ENCODE data around the gene MAFG. TPM values are rescaled to one million over a fixed set of nuclear protein-coding genes. Genes with fewer than 3 reads are reported as not detected.

The MAFG gene
- total RNA-seq, 2 donors from 2014 or later, result 20.9 to 25.1 TPM

Other genes with a start within 250 kb of the MAFG start
- gene ARL16, start 243.9 kb downstream of the MAFG start, total RNA-seq, result 10 to 100 TPM; 12.2 to 22.3 TPM
- gene HGS, start 243.7 kb downstream of the MAFG start, total RNA-seq, result 10 to 100 TPM; 42.3 to 52.6 TPM
- gene MRPL12, start 224.4 kb downstream of the MAFG start, total RNA-seq, result 100 to 1,000 TPM; 133 TPM
- gene SLC25A10, start 215.5 kb downstream of the MAFG start, total RNA-seq, result 10 to 100 TPM; 10.1 to 11.8 TPM
- gene GCGR, start 123.6 kb downstream of the MAFG start, total RNA-seq, result not detected
- 10 to 100 TPM; 83.9 to 98.0 TPM for gene MCRIP1, start 94.4 kb downstream of the MAFG start, total RNA-seq
- gene PPP1R27, start 92.7 kb downstream of the MAFG start, total RNA-seq, result not detected
- gene P4HB, start 67.2 kb downstream of the MAFG start, total RNA-seq, result 100 to 1,000 TPM; 403 to 414 TPM
- gene ARHGDIA, start 56.4 kb downstream of the MAFG start, total RNA-seq, result 100 to 1,000 TPM; 168 to 252 TPM
- gene ALYREF, start 36.1 kb downstream of the MAFG start, total RNA-seq, result 10 to 100 TPM; 33.7 to 45.2 TPM
- gene ANAPC11, start 36.0 kb downstream of the MAFG start, total RNA-seq, result 100 to 1,000 TPM; 133 to 155 TPM
- under 1 TPM; 0.21 to 0.24 TPM for gene NPB, start 25.5 kb downstream of the MAFG start, total RNA-seq
- gene PCYT2, start 16.3 kb downstream of the MAFG start, total RNA-seq, result 10 to 100 TPM; 21.8 to 22.2 TPM
- 1 to 10 TPM; 8.9 to 9.2 TPM for gene SIRT7, start 9.6 kb downstream of the MAFG start, total RNA-seq
- 10 to 100 TPM in 1 of 2 donors, 1 to 10 TPM in 1; 9.6 to 10.5 TPM for gene PYCR1, start 9.6 kb upstream of the MAFG start, total RNA-seq
- gene MYADML2, start 19.5 kb upstream of the MAFG start, total RNA-seq, result under 1 TPM in 1 of 2 donors, not detected in 1; 0.50 TPM
- gene NOTUM, start 33.5 kb upstream of the MAFG start, total RNA-seq, result not detected
- 10 to 100 TPM; 16.9 to 24.4 TPM for gene ASPSCR1, start 49.9 kb upstream of the MAFG start, total RNA-seq
- gene CENPX, start 95.1 kb upstream of the MAFG start, total RNA-seq, result 10 to 100 TPM; 27.2 to 37.2 TPM
- gene LRRC45, start 95.6 kb upstream of the MAFG start, total RNA-seq, result 1 to 10 TPM; 3.7 to 7.9 TPM
- gene RAC3, start 103.9 kb upstream of the MAFG start, total RNA-seq, result 1 to 10 TPM; 3.8 to 4.2 TPM
- gene DCXR, start 110.0 kb upstream of the MAFG start, total RNA-seq, result 100 to 1,000 TPM; 132 to 161 TPM
- gene RFNG, start 124.1 kb upstream of the MAFG start, total RNA-seq, result 10 to 100 TPM; 16.4 to 22.4 TPM
- gene GPS1, start 124.2 kb upstream of the MAFG start, total RNA-seq, result 10 to 100 TPM; 72.2 to 79.3 TPM
- gene DUS1L, start 138.1 kb upstream of the MAFG start, total RNA-seq, result 10 to 100 TPM; 59.2 to 65.4 TPM
- gene FASN, start 170.5 kb upstream of the MAFG start, total RNA-seq, result 100 to 1,000 TPM; 220 to 646 TPM